Gastroesophageal sphincter (tissue), 3 donors: ENCODE measurements around the gene PRKG1.

Experiments used
- CTCF ChIP-seq, 4 experiments: fragments of 200-600 bp in 2 of 4; fragments of 450-650 bp in 2 of 4; sonication (generic) in 1 of 4; IDR thresholded peaks; one replicate each; pipeline ENCODE4 v1.5.1; 2017 to 2019; ENCODE audit warnings: antibody characterized with exemption in 4 of 4, mild to moderate bottlenecking in 2 of 4, moderate library complexity in 2 of 4
- POLR2A ChIP-seq, 2 donors: fragments of 450-650 bp; IDR thresholded peaks; one replicate each; pipeline ENCODE4 v1.6.1; 2017; ENCODE audit warnings: antibody characterized with exemption in 2 of 2, mild to moderate bottlenecking in 2 of 2, moderate library complexity in 1 of 2

GRCh38 chr10:51394039-51394438, 319.8 kb downstream of the PRKG1 start:
- TF ChIP-seq CTCF (IDR thresholded peaks at IDR 0.05) = no peak
- no peak for TF ChIP-seq POLR2A (IDR thresholded peaks at IDR 0.05)
